ENCODE measurements around the gene MED16.

GRCh38 chr19:827710-828321 lies 65.2 kb downstream of the MED16 start, which contains the start of gene AZU1:
- no peak for TF ChIP-seq CTCF (IDR thresholded peaks at IDR 0.05 in 2 of 3, conservative IDR thresholded peaks at IDR 0.05 in 1 of 3; ENCODE audit: control insufficient read depth in 2 of 3, extremely low read depth in 1 of 3, insufficient read depth in 1 of 3, low read depth in 3 of 3, low read length in 3 of 3)
- TF ChIP-seq E2F8 (IDR thresholded peaks at IDR 0.05; ENCODE audit: low read depth, partially characterized antibody) = no peak
- no peak for TF ChIP-seq REST (IDR thresholded peaks at IDR 0.05; ENCODE audit: low read depth, low read length)
- no peak for TF ChIP-seq POLR2A (IDR thresholded peaks at IDR 0.05; ENCODE audit: low read depth, low read length)
- TF ChIP-seq SMC3 (IDR thresholded peaks at IDR 0.05; ENCODE audit: borderline replicate concordance, low read length) = no peak
- no peak for TF ChIP-seq RB1 (IDR thresholded peaks at IDR 0.05; ENCODE audit: borderline replicate concordance)
- no peak for TF ChIP-seq PRDM15 (CRISPR knock-in tag; IDR thresholded peaks at IDR 0.05)
